ENCODE results near the gene KIF7.

KIF7 gene

GRCh38 chr15:89649716-89650115, 5.6 kb downstream of the KIF7 start:
- FAIRE-seq (no peak), DNase-seq (ENCODE audit: insufficient read length, low spot score) (no peak)
- TF ChIP-seq PAX5 (IDR thresholded peaks at IDR 0.05; ENCODE audit: insufficient read depth, low read length, severe bottlenecking) (no peak), POLR2A (IDR thresholded peaks at IDR 0.05; ENCODE audit: low read depth, low read length) (no peak), TAF1 (IDR thresholded peaks at IDR 0.05; ENCODE audit: low read depth, low read length) (no peak), SPI1 (IDR thresholded peaks at IDR 0.05; ENCODE audit: low read depth, low read length) (no peak), POLR2AphosphoS5 (IDR thresholded peaks at IDR 0.05; ENCODE audit: low read depth, low read length) (no peak), POU2F2 (IDR thresholded peaks at IDR 0.05; ENCODE audit: low read depth, low read length) (no peak)

GRCh38 chr15:89649013-89649625, 6.1 kb downstream of the KIF7 start:
- no peak for TF ChIP-seq POLR2AphosphoS5 (IDR thresholded peaks at IDR 0.05; ENCODE audit: low read depth, low read length)
- DNase-seq (ENCODE audit: insufficient read length, low spot score): no peak
- no peak for FAIRE-seq

- FAIRE-seq (no peak), DNase-seq (ENCODE audit: insufficient read length, low spot score) (no peak)
- TF ChIP-seq POU2F2 (IDR thresholded peaks at IDR 0.05; ENCODE audit: low read depth, low read length): no peak
- TF ChIP-seq TAF1 (IDR thresholded peaks at IDR 0.05; ENCODE audit: low read depth, low read length): no peak
- no peak for TF ChIP-seq POLR2AphosphoS5 (IDR thresholded peaks at IDR 0.05; ENCODE audit: low read depth, low read length)
- no peak for TF ChIP-seq PAX5 (IDR thresholded peaks at IDR 0.05; ENCODE audit: insufficient read depth, low read length, severe bottlenecking)
These were observed 6.9 kb downstream of the KIF7 start for GRCh38 chr15:89648106-89649012.

- FAIRE-seq (peak; percentile 89), DNase-seq (ENCODE audit: insufficient read length, low spot score) (peak; percentile 89)
- no peak for TF ChIP-seq SPI1 (IDR thresholded peaks at IDR 0.05; ENCODE audit: low read depth, low read length)
- no peak for TF ChIP-seq POLR2AphosphoS5 (IDR thresholded peaks at IDR 0.05; ENCODE audit: low read depth, low read length)
- TF ChIP-seq POLR2A (IDR thresholded peaks at IDR 0.05; ENCODE audit: low read depth, low read length): no peak
- no peak for TF ChIP-seq POU2F2 (IDR thresholded peaks at IDR 0.05; ENCODE audit: low read depth, low read length)
- no peak for TF ChIP-seq PAX5 (IDR thresholded peaks at IDR 0.05; ENCODE audit: insufficient read depth, low read length, severe bottlenecking)
- TF ChIP-seq TAF1 (IDR thresholded peaks at IDR 0.05; ENCODE audit: low read depth, low read length): no peak
These were observed 7.9 kb downstream of the KIF7 start for GRCh38 chr15:89647191-89647851.

- TF ChIP-seq TAF1 (IDR thresholded peaks at IDR 0.05; ENCODE audit: low read depth, low read length) (no peak), PAX5 (IDR thresholded peaks at IDR 0.05; ENCODE audit: insufficient read depth, low read length, severe bottlenecking) (no peak), POLR2A (IDR thresholded peaks at IDR 0.05; ENCODE audit: low read depth, low read length) (no peak), SPI1 (IDR thresholded peaks at IDR 0.05; ENCODE audit: low read depth, low read length) (no peak), POU2F2 (IDR thresholded peaks at IDR 0.05; ENCODE audit: low read depth, low read length) (no peak), POLR2AphosphoS5 (IDR thresholded peaks at IDR 0.05; ENCODE audit: low read depth, low read length) (no peak)
- FAIRE-seq: no peak
- DNase-seq (ENCODE audit: insufficient read length, low spot score): no peak
These were observed 8.7 kb downstream of the KIF7 start for GRCh38 chr15:89646416-89647141.

GRCh38 chr15:89645680-89646079, 9.6 kb downstream of the KIF7 start:
- no peak for DNase-seq (ENCODE audit: insufficient read length, low spot score)
- FAIRE-seq: no peak
- no peak for TF ChIP-seq PAX5 (IDR thresholded peaks at IDR 0.05; ENCODE audit: insufficient read depth, low read length, severe bottlenecking)
- no peak for TF ChIP-seq SPI1 (IDR thresholded peaks at IDR 0.05; ENCODE audit: low read depth, low read length)
- no peak for TF ChIP-seq POU2F2 (IDR thresholded peaks at IDR 0.05; ENCODE audit: low read depth, low read length)
- TF ChIP-seq POLR2AphosphoS5 (IDR thresholded peaks at IDR 0.05; ENCODE audit: low read depth, low read length): no peak
- no peak for TF ChIP-seq POLR2A (IDR thresholded peaks at IDR 0.05; ENCODE audit: low read depth, low read length)
- TF ChIP-seq TAF1 (IDR thresholded peaks at IDR 0.05; ENCODE audit: low read depth, low read length): no peak

GRCh38 chr15:89642106-89642505, 13.2 kb downstream of the KIF7 start:
- DNase-seq (ENCODE audit: insufficient read length, low spot score) (no peak), FAIRE-seq (no peak)
- TF ChIP-seq PAX5 (IDR thresholded peaks at IDR 0.05; ENCODE audit: insufficient read depth, low read length, severe bottlenecking) (no peak), POLR2AphosphoS5 (IDR thresholded peaks at IDR 0.05; ENCODE audit: low read depth, low read length) (no peak), POLR2A (IDR thresholded peaks at IDR 0.05; ENCODE audit: low read depth, low read length) (no peak), SPI1 (IDR thresholded peaks at IDR 0.05; ENCODE audit: low read depth, low read length) (no peak), POU2F2 (IDR thresholded peaks at IDR 0.05; ENCODE audit: low read depth, low read length) (no peak), TAF1 (IDR thresholded peaks at IDR 0.05; ENCODE audit: low read depth, low read length) (no peak)

GRCh38 chr15:89641053-89641452, 14.2 kb downstream of the KIF7 start:
- DNase-seq (ENCODE audit: insufficient read length, low spot score) (no peak), FAIRE-seq (no peak)
- no peak for TF ChIP-seq POU2F2 (IDR thresholded peaks at IDR 0.05; ENCODE audit: low read depth, low read length)
- TF ChIP-seq POLR2AphosphoS5 (IDR thresholded peaks at IDR 0.05; ENCODE audit: low read depth, low read length): no peak
- TF ChIP-seq SPI1 (IDR thresholded peaks at IDR 0.05; ENCODE audit: low read depth, low read length): no peak
- TF ChIP-seq TAF1 (IDR thresholded peaks at IDR 0.05; ENCODE audit: low read depth, low read length): no peak
- TF ChIP-seq PAX5 (IDR thresholded peaks at IDR 0.05; ENCODE audit: insufficient read depth, low read length, severe bottlenecking): no peak
- no peak for TF ChIP-seq POLR2A (IDR thresholded peaks at IDR 0.05; ENCODE audit: low read depth, low read length)

GRCh38 chr15:89640245-89640644, 15.0 kb downstream of the KIF7 start:
- TF ChIP-seq POLR2AphosphoS5 (IDR thresholded peaks at IDR 0.05; ENCODE audit: low read depth, low read length): no peak
- TF ChIP-seq SPI1 (IDR thresholded peaks at IDR 0.05; ENCODE audit: low read depth, low read length): no peak
- TF ChIP-seq POLR2A (IDR thresholded peaks at IDR 0.05; ENCODE audit: low read depth, low read length): no peak
- no peak for TF ChIP-seq PAX5 (IDR thresholded peaks at IDR 0.05; ENCODE audit: insufficient read depth, low read length, severe bottlenecking)
- no peak for TF ChIP-seq POU2F2 (IDR thresholded peaks at IDR 0.05; ENCODE audit: low read depth, low read length)
- no peak for TF ChIP-seq TAF1 (IDR thresholded peaks at IDR 0.05; ENCODE audit: low read depth, low read length)
- FAIRE-seq (no peak), DNase-seq (ENCODE audit: insufficient read length, low spot score) (no peak)

Measured in GM12891 (cell line).